Sciatic nerve (tissue), 2 donors: Measurements from ENCODE around the gene RPS6KA2. TPM values are rescaled to one million over a fixed set of nuclear protein-coding genes. Genes with fewer than 3 reads are reported as not detected.
A peak's percentile ranks its signal among the peaks of the same experiment; 100 is the strongest.

Experiments
- ATAC-seq: fragments of 200-7000 bp; cut with Tn5 transposase; one replicate; pipeline ENCODE4 v1.9.1; 2020; ENCODE audit warnings: mild to moderate bottlenecking, moderate library complexity
- DNase-seq: peaks from one replicate; pipeline ENCODE4 v3.0.0-alpha.2; 2020; ENCODE audit warnings: low spot score
- intact Hi-C: fragments of 100-400 bp; cut with DNase I; formaldehyde crosslinking; loops from one replicate; pipeline ENCODE4 v1.14.2; 2022
- total RNA-seq: library from RNA; stranded (reverse); fragmentation: NEBNext Ultra II Directional; extraction: Animal tissue kit (Norgen Biotek cat#: 25700); gene quantifications from one replicate; pipeline ENCODE4 v1.2.1, GENCODE V29; 2021
- donor health status: DM: no; HTN: no; CAD: no.
- donor health status: DM: no; HTN: no; CAD: no.

RPS6KA2 gene
- total RNA-seq, 1 donor from 2014 or later: 69.9 TPM

DNA sequence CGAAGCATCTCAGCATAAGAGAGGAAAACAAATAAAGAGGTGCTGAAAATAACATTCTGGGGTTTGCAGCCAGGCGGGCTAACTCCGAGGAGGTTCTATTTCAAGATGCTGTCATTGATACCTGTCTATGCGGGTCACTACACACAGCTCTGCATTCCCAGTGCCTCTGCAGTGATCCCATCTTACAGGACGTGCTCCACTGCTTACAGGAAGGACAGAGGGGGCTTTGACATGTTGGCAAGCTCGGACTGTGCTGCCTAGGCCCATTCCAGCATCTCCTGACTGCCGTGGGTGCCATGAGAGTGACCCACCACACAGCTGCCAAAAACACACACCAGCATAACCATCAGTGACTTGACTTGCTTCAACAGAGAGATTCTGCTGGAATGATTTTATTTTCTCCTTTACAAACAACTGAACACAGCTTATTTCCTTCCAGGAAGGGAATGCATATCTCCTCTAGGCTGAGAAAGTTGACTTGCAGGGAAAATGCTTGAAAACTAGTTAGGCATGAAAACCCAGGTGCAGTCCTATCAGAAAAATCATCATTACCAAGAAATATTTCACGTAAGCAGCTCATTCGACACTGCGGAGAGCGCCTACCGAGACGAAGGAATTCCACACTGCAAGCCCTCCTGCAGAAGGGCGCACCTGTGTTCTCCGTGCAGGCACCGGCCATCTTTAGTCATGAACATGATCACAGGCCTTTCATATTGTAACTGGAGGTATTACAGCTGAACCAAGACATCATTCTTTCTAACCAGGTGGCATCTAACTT is 103.1 kb downstream of the RPS6KA2 start:
- DNase-seq (no peak), ATAC-seq (no peak)
- intact Hi-C loops: no loop called here

DNA sequence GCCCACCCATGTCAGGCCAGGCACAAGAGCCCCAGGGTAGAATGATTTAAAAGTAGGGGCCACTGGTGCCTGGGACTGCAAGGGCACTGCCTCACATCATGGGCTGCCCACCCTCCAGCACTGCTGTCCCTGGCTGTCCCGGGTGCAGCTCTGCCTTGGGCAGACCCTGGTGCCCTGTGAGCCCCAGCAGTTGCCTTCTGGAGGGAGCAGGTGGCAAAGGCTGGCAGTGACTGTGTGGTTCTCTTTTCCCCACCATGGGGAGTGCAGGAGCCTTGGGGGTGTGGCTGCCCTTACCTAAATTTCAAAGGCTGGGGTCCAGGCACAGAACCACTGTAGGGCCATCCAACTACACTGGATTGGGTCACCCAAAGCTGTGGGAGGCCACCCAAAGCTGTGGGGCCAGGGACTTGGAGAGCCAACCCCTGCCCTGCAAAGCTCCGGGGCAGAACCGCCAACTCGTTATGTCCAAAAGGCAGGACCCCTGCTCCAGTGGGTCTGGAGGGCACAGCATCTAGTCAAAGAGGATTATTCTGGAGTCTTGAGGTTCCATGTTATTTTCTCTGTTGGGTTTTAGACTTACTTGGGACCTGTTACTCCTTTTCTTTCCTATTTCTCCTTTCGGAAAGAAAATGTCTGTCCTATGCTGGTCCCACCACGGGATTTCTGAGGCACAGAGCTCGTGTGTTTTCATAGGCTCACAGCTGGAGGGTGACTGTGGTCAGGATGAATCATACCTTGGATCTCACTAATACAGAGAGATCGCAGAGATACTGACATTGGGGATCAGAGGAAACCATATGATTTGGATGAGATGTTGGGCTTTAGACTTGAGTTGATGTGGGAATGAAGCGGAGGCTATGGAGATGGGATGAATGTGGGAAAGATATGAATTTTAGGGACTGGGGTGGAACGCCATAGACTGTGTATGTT is 105.9 kb downstream of the RPS6KA2 start:
- DNase-seq: no peak
- ATAC-seq: no peak
- intact Hi-C loops: no loop called here

DNA sequence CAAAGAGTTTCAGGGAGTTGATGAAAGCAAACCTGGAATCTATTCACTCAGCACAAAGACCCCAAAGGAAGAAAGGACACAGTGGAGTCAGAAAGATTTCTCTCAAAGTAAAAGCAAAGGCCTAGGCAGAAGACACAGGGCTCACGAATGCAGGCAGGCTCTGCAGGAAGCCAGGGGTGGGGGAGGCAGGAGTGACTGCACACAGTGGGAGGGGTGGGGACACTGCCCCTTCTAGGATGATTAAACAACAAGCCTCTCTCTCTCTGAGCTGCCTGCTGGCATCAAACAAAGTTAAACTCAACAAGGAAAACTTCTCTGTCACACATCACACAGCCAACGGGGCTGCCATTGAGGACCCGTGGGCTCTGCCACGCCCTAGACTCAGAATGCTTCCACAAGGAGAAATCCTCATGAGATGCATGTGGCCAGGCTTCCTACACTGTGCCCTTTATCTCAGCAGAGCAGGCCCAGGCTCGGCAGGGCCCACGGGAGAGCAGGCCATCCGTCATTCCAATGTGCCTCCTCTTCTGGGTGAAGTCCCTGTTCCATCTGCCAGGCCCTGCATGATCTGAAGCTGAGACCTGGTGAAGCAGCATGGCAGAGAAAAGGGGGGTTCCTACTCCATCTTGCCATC is 110.7 kb downstream of the RPS6KA2 start:
- DNase-seq (no peak), ATAC-seq (no peak)
- intact Hi-C loops: no loop called here

- intact Hi-C loops: no loop called here
- no peak for DNase-seq
- peak; percentile 31 for ATAC-seq
Observed at GRCh38 chr6:166515072-166515810, 111.8 kb downstream of the RPS6KA2 start.

- intact Hi-C loops: no loop called here
- DNase-seq (no peak), ATAC-seq (peak; percentile 30)
Observed at GRCh38 chr6:166514196-166514595, 112.9 kb downstream of the RPS6KA2 start.

DNA sequence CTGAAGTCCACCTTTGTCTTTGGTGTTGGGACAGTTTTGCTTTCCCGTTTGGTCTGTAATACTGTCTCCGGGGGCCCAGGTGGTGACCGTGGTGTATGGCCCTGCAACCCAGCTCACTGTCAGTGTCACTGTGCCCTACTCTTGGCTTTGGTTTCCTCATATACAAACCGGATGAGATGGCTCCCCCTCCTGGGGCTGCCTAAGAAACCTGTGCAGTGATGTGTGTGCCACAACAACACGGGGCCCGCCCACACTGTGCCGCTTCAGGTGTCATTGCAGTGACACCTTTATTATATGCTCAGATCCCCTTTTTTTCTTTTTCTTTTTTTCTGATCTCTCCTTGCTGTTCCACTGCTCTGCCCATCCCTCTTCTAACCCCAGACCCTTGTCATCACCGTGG is 114.5 kb downstream of the RPS6KA2 start:
- no peak for DNase-seq
- intact Hi-C loops: no loop called here
- ATAC-seq: no peak

- DNase-seq: no peak
- ATAC-seq: no peak
- intact Hi-C loops: no loop called here
Observed at GRCh38 chr6:166511316-166511715, 115.7 kb downstream of the RPS6KA2 start.

- DNase-seq (no peak), ATAC-seq (no peak)
- intact Hi-C loops: no loop called here
Observed at GRCh38 chr6:166509193-166509592, 117.9 kb downstream of the RPS6KA2 start.

DNA sequence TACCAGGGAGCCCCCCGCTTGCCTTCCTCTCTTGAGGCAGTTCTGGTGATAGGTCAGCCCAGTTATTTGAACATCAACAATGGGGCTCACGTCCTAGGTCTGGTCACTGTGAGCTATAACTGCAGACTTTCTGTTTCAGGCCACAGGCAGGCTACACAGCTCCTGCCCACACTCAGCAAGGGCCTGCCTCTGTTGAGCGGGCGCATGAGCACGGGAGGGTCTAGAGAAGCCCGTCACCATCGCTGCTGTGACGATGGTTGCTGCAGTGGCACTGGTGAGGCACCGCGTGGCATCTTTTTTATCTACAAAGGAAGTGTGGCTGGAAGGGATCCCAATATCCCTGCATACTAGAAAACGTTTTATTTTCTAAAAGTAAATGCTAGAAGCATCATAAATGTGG is 118.3 kb downstream of the RPS6KA2 start:
- DNase-seq: no peak
- intact Hi-C loops: no loop called here
- ATAC-seq: no peak

DNA sequence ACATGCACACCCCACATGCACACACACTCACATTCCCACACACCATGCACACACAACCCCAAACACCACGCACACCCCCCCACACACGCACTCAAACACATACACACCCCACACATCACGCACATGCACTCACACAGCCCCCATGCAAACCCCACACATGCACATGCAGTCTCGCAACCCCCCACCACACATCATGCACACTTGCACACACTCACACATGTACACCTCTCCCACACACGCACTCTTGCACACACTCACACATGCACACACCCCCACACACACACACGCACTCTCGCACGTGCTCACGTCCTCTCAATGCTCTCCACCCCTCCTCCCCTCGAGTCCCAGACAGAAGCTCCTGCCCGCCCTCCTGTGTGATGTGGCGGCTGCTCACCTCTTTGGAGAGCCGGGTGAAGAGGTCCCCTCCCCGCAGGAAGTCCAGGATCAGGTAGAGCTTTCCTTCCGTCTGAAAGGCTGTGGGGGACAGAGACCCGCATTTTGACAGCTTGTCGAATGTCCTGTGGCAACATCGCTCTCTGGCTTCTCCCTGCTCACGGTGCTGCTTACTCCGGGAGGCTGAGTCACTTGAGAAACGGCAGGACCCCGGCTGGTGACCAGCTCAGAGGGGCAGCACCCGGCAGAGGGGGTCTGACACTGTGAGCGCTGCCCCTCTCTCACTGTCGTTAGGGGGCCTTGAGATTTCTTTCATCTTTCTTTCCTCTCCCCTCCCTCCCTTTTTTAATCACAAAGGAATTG is 119.1 kb downstream of the RPS6KA2 start:
- no peak for DNase-seq
- no peak for ATAC-seq
- intact Hi-C loops: no loop called here

DNA sequence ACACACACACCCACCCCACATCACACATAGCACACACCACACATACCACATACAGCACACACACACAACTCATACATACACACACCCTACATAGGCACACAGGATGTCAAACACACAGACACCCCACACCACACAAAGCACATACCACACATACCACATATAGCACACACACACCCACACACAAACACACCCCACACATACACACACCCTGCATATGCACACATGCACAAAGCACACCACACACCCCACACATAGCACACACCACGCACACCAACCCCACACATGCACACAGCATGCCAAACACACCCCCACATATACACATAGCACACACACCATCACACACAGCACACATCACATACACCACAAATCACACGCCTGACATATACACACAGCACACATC is 119.7 kb downstream of the RPS6KA2 start:
- ATAC-seq (no peak), DNase-seq (no peak)
- intact Hi-C loops: no loop called here

GRCh38 chr6:166505133-166505905 is 121.7 kb downstream of the RPS6KA2 start:
- intact Hi-C loops: no loop called here
- no peak for ATAC-seq
- DNase-seq: no peak

DNA sequence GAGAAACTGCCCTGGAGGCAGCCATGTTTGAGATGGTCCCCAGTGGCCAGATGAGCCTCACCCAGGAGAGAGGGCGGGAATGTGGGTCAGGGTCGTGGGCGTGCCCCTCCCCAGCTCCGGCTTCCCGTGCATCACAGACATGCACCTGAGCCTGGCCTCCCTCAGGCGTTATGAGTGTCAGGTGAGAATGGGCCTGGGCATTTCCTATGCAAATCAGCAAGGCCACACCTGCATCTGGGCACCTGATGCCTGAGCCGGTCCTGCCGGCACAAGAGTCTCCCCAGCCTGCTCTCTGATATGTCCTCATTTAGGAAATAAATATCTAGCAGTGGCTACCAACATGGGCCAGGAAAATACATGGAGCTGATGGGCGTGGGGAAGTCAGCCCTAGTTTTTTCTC is 123.0 kb downstream of the RPS6KA2 start:
- intact Hi-C loops: no loop called here

DNA sequence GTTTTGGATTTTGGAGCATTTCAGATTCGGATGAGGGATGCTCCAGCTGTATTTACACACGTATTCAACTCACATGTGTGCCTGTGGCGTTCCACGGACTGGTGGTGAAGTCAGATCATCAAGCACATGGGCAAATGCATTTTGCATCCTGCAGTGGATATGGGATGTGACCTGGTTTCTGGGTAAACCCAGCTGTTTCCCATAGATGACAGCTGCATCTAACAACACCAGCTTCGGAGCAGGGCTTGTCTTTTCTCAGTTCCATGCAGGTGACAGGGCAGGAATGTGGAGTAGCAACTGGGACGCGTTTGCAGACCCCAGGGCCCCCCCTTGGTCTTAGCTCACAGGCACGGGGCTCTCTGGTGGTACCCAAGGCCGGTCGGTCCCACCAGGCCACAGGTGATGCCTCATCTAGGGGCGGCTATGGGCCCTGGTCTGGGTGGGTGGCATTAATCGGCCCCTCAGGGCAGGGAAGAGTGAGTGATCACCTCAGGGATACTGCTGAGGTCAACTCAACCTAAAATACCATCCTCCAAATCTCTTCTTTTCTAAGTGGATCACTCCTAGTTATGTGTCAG is 123.8 kb downstream of the RPS6KA2 start:
- no peak for ATAC-seq
- intact Hi-C loops: no loop called here
- no peak for DNase-seq

More for the DNA sequence above, 123.0 kb downstream of the RPS6KA2 start:
- DNase-seq (no peak), ATAC-seq (no peak)

DNA sequence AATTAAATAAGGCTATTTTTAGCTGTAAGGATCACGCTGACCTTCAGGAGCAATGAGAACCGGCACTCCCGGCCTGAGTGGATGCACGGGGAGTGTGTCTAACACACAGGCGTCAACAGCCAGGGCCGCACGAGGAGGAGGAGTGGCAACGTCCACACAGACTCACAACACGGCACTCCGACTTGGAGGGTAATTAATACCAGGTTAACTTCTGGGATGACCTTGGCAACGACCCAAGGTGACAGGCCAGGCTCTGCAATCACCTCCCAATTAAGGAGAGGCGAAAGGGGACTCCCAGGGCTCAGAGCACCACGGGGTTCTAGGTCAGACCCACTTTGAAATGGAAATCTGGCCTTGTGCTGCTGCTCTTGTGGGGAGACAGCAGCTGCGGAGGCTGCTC is 124.6 kb downstream of the RPS6KA2 start:
- no peak for DNase-seq
- no peak for ATAC-seq
- intact Hi-C loops: no loop called here

- DNase-seq (no peak), ATAC-seq (no peak)
- intact Hi-C loops: no loop called here
Observed at GRCh38 chr6:166501246-166501645, 125.8 kb downstream of the RPS6KA2 start.

GRCh38 chr6:166500246-166500645 is 126.8 kb downstream of the RPS6KA2 start:
- intact Hi-C loops: no loop called here
- no peak for DNase-seq
- ATAC-seq: no peak
